ELF-1 (cell line): Measurements from ENCODE around the gene IDI1.
"Not testable (repeated sequence)": the region's sequence is repeated elsewhere in the genome, so short reads cannot be mapped to it uniquely, and the experiment has no call there.

ENCODE experiments used
- DNase-seq: peaks from one replicate; pipeline ENCODE4 v3.0.0-alpha.2; 2016; ENCODE audit warnings: low read depth, low spot score

The IDI1 gene

GRCh38 chr10:1063232-1063865 is 14.4 kb upstream of the IDI1 start:
- no peak for DNase-seq

DNA sequence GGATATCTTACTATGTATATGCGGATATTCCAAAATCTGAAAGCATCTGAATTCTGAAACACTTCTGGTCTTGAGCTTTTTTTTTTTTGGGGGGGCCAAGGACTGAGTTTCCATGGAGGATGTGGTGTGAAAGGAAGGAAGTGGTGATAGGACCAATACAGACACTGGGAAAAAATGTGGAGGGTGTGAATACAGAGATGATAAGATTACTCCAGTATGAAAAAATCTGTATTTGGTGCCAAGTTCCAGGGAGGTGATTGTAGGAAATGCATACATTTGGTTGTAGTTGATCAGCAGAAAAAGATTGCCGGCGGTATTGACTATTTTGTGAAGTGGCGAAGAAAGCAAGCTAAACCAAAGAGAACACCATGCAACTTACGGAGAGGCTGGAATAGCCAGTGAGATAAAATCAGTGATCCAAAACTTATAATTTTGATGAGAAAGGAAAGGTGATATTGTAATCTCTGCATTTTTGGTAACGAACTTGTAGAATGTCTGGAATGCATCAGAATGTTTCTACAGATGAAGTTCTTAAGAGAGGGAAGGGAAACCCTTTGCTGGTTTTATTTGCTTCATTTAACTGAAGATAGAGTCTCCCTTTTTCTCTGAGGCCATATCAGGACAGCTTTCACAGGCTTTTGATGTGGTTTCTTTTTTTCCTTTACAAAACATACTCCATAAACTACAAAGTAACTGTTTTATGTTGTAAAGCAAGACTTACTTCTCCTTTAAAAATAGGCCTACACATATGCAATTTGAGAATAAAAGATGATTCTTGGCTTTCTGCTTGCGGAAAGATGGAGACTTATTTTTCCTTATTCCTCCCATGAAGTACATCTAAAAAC is 13.2 kb upstream of the IDI1 start:
- no peak for DNase-seq

DNA sequence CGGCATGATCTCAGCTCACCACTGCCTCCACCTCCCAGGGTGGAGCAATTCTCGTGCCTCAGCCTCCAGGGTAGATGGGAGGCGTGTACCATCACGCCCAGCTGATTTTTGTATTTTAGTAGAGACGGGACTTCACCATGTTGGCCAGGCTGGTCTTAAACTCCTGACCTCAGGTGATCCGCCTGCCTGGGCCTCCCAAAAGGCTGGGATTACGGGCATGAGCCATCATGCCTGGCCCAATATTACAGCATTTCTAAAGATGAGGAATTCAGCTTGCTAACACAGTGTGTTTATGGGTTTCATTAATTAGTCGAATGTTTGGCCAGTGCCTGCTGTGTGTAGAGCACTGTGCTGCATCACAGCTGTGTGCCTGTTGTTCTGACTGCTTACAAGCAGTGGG is 11.0 kb upstream of the IDI1 start:
- no peak for DNase-seq

GRCh38 chr10:1058017-1058416 is 9.1 kb upstream of the IDI1 start:
- no peak for DNase-seq

DNA sequence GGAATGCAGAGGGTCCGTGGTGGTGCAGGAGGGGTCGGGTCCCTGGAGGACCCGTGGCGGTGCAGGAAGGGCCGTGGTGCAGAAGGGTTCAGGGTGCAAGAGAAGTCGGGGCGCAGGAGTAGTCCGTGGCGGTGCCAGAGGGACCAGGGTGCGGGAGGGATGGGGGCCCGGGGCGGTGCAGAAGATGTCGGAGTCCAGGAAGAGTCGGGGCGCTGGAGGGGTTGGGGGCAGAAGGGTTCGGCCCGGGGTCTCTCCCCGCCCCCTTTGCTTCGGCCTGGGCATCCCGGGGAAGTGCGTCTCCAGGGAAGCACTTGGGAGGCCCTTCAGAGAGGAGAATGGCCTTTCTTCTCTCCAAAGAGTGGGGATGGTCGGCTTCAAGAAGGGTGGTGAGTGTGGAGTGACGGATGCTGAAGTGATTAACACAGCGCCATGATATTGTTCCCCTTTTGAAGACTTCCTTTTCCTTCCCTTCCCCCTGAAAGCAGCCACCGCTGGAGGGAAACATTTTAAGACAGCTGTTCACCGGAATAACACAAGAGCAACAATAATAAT is 8.3 kb upstream of the IDI1 start:
- DNase-seq = no peak

DNA sequence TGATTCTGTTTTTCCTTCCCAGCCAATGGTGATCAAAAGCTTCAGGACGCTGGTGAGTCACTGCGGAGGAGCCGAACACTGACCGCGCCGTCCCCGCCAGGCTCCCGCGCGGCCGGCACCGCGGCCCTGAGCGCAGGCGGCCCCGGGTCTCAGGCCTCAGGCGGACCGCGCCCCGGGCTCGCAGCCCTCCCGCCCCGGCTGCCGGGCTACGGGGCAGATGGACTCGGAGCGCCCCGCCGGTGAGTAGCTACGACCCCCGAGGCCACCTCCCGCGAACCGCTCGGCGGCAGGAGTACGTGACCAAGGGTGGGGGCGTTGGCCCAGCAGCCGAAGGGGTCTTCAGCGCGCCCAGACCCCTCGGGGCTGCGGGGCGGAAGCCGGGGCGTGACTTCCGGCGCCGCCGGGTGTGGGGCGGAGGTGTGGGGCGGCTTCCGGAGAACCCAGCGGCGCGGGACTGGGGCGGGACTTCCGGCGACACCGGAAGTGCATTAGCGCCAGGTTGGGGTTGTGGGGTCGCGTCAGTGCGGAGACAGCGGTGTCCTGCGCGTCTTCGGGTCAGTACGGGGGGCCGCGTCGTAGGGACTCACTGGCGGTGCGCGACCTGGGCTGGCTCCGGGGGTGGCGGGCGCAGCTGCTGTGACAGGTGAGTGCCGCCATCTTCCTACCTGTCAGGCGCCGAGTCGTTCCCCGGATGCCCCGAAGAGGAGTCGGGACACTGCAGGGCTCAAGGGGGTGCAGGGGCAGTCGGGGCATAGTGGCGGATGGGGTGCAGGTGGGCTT is 7.6 kb upstream of the IDI1 start, which contains the start of gene WDR37:
Gene WDR37 (plus strand): TSS at position 60 of the 780 bp plus-strand sequence. CDS start 15,771 bp downstream, outside the sequence.
- peak; percentile 92 for DNase-seq

- no peak for DNase-seq
Observed at GRCh38 chr10:1054684-1055083, 5.8 kb upstream of the IDI1 start.

- DNase-seq = peak; percentile 63
Observed at GRCh38 chr10:1050554-1050953, 1.6 kb upstream of the IDI1 start.

GRCh38 chr10:1050145-1050544 is 1.2 kb upstream of the IDI1 start:
- peak; percentile 18 for DNase-seq

DNA sequence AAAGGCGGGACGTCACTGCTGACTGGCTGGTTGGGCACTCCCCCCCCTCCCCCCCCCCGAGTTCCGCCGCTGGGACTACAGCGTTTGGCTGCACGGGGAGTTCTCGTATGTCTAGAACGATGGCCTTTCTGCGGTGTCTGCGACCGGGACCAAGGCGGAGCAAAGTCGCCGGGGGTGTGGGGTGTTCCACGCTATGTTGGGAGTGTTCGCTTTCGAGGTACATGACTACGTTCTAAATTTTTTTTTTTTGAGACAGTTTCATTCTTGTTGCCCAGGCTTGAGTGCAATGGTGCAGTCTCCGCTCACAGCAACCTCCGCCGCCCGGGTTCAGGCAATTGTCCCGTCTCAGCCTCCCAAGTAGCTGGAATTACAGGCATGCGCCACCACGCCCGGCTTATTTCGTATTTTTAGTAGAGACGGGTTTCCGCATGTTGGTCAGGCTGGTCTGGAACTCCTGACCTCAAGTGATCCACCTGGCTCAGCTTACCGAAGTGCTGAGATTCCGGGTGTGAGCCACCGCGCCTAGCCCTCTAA is 573 bp upstream of the IDI1 start:
- no peak for DNase-seq

DNA sequence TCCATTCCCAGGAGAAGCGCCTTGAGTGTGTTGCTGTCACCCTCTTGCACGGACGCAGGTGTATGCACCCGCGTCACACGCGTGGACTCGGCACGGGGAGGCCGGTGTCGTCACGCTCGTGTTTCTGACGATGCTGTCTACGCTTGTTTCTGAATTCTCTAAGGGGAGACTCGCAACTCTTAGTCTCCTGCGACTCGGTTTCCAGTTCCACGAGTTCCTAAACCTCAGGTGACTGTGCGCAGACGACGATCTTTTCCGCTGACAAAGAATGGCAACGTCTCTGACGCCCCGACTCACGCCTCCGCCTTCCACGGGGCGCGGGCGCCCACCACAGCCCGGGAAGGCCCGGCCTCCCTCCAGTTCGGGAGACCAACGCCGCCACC is 579 bp downstream of the IDI1 start:
- no peak for DNase-seq

DNA sequence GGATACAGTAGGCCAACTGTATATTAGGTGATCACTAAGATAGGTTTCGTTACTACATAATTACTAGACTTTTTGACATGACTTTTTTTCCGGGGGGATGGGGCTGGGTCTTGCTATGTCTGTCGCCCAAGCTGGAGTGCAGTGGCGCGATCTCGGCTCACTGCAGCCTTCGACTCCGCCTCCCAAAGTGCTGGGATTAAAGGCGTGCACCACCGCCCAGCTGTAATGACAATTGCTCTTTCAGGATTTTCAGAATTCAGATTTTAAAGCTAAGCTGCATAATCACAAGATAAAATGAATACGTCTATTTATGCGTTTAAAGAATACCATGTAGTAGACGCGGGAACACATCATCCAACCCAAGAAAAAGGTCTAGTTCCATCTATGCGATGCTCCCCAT is 982 bp downstream of the IDI1 start:
- DNase-seq = peak; percentile 45

GRCh38 chr10:1045415-1045814 is 3.5 kb downstream of the IDI1 start:
- DNase-seq = no peak

DNA sequence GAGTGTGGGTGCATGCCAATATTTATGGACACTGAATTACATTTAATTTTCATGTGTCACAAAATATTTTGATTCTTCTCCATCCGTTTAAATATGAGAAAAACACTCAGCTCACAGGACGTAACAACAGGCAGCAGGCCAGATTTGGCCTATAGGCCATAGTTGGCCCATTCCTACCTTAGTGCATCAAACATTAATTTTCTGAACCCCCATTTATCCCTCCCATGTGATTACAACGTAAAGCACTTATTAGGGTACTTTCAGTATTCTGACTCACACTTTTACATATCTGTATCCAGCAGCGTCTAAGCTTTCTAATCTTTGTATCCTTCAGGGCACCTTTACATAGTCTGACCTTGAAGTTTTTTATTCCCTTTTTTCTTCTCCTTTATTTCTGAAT is 4.0 kb downstream of the IDI1 start:
- DNase-seq = no peak

- no peak for DNase-seq
Observed at GRCh38 chr10:1044146-1044545, 4.8 kb downstream of the IDI1 start.

DNA sequence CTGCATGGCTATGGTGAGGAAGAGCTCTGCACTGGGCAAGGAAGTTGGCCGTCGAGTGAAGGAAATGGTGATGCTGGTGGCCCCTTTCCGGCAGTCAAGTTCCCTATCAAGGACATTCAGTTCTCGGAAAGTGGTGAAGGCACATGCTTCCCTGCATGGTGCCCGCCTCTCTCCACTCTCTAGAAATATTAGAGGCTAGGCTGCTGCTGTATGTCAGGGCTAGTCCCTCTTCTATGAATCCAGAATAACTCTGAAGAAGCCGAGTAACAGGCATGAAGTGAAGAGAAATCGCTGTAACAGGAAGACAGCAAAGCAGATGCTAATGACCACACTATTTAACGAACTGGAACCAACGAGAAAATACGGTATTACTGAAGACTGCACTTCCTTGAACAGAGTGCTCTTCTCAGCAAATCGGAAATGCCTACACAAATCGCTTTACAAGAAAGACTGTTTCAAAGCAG is 5.4 kb downstream of the IDI1 start:
- DNase-seq = no peak

- no peak for DNase-seq
Observed at GRCh38 chr10:1041514-1041913, 7.4 kb downstream of the IDI1 start.

- DNase-seq = no peak
Observed at GRCh38 chr10:1040133-1040532, 8.8 kb downstream of the IDI1 start.

DNA sequence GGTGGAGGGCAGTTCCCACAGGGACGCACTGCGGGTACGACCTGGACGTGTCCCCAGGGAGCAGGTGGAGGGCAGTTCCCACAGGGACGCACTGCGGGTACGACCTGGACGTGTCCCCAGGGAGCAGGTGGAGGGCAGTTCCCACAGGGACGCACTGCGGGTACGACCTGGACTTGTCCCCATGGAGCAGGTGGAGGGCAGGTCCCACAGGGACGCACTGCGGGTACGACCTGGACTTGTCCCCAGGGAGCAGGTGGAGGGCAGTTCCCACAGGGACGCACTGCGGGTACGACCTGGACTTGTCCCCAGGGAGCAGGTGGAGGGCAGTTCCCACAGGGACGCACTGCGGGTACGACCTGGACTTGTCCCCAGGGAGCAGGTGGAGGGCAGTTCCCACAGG is 10.2 kb downstream of the IDI1 start:
- DNase-seq = not testable (repeated sequence)

GRCh38 chr10:1037098-1037497 is 11.8 kb downstream of the IDI1 start:
- no peak for DNase-seq

GRCh38 chr10:1036341-1036791 is 12.6 kb downstream of the IDI1 start:
- no peak for DNase-seq

GRCh38 chr10:1035201-1035600 is 13.7 kb downstream of the IDI1 start:
- DNase-seq = no peak
